ENCODE measurements around the gene PDZRN4.

- TF ChIP-seq POLR2A (IDR thresholded peaks at IDR 0.05) (no peak), CTCF (IDR thresholded peaks at IDR 0.05) (no peak)
Observed at GRCh38 chr12:41333974-41334373, 145.9 kb downstream of the PDZRN4 start.

All from adrenal gland (tissue), 5 donors.